H9 (cell line): ENCODE results near the gene IARS1. TPM values are rescaled to one million over a fixed set of nuclear protein-coding genes. Genes with fewer than 3 reads are reported as not detected.

ENCODE experiments used
- DNase-seq: peaks from one replicate; pipeline ENCODE4 v3.0.0-alpha.2; 2017
- H2AFZ ChIP-seq: one replicate; pipeline ENCODE4 v1.6.1; 2013; ENCODE audit warnings: mild to moderate bottlenecking, low read length, control low read depth, moderate library complexity
- H2AK5ac ChIP-seq: 2 replicates; pipeline ENCODE4 v1.6.1; 2013; ENCODE audit warnings: low read length, control low read depth, mixed read lengths; ENCODE audit not compliant: insufficient read length
- H2BK120ac ChIP-seq: one replicate; pipeline ENCODE4 v1.6.1; 2013; ENCODE audit warnings: low read depth, mild to moderate bottlenecking, low read length, control low read depth, inconsistent platforms; ENCODE audit not compliant: poor library complexity, severe bottlenecking
- H2BK12ac ChIP-seq: 2 replicates; pipeline ENCODE4 v1.6.1; 2013; ENCODE audit warnings: low read length, control low read depth, mixed read lengths, low read depth; ENCODE audit not compliant: insufficient read length
- H2BK15ac ChIP-seq: 2 replicates; pipeline ENCODE4 v1.6.1; 2013; ENCODE audit warnings: low read depth, low read length, control low read depth
- H2BK20ac ChIP-seq: one replicate; pipeline ENCODE4 v1.6.1; 2013; ENCODE audit warnings: low read depth, mild to moderate bottlenecking, low read length, control low read depth, inconsistent platforms; ENCODE audit not compliant: poor library complexity, severe bottlenecking
- H2BK5ac ChIP-seq: 2 replicates; pipeline ENCODE4 v1.6.1; 2013; ENCODE audit warnings: low read length, control low read depth, mixed read lengths; ENCODE audit not compliant: insufficient read length
- H3K14ac ChIP-seq: 2 replicates; pipeline ENCODE4 v1.6.1; 2013; ENCODE audit warnings: low read length, control low read depth; ENCODE audit not compliant: insufficient read depth
- H3K18ac ChIP-seq: 2 replicates; pipeline ENCODE4 v1.6.1; 2013; ENCODE audit warnings: low read depth, mild to moderate bottlenecking, mixed read lengths, low read length, control low read depth; ENCODE audit not compliant: insufficient read length
- H3K23ac ChIP-seq: 2 replicates; pipeline ENCODE4 v1.6.1; 2013; ENCODE audit warnings: low read length, control low read depth, mixed read lengths, low read depth; ENCODE audit not compliant: insufficient read length
- H3K23me2 ChIP-seq: 2 replicates; pipeline ENCODE4 v1.6.1; 2013; ENCODE audit warnings: low read depth, mild to moderate bottlenecking, mixed read lengths, low read length, control low read depth; ENCODE audit not compliant: insufficient read length, poor library complexity, severe bottlenecking
- H3K27ac ChIP-seq: 2 replicates; pipeline ENCODE4 v1.5.1; 2013; ENCODE audit warnings: low read length, control low read depth, mixed read lengths, low read depth; ENCODE audit not compliant: insufficient read length
- H3K27me3 ChIP-seq: 2 replicates; pipeline ENCODE4 v1.6.1; 2013; ENCODE audit warnings: low read length, control low read depth, inconsistent platforms; ENCODE audit not compliant: insufficient read depth
- H3K4ac ChIP-seq: 2 replicates; pipeline ENCODE4 v1.6.1; 2013; ENCODE audit warnings: low read depth, mild to moderate bottlenecking, control low read depth, inconsistent platforms, low read length, moderate library complexity
- H3K4me1 ChIP-seq: 2 replicates; pipeline ENCODE4 v1.6.1; 2013; ENCODE audit warnings: low read length, control low read depth, inconsistent platforms; ENCODE audit not compliant: insufficient read depth
- H3K4me2 ChIP-seq: 2 replicates; pipeline ENCODE4 v1.6.1; 2013; ENCODE audit warnings: low read length, control low read depth, mixed read lengths; ENCODE audit not compliant: insufficient read length, insufficient read depth
- H3K56ac ChIP-seq: 2 replicates; pipeline ENCODE4 v1.6.1; 2013; ENCODE audit warnings: low read depth, mild to moderate bottlenecking, mixed read lengths, low read length, control low read depth; ENCODE audit not compliant: insufficient read length
- H3K79me1 ChIP-seq: 2 replicates; pipeline ENCODE4 v1.6.1; 2013; ENCODE audit warnings: low read depth, mild to moderate bottlenecking, moderate library complexity, low read length, control low read depth, inconsistent platforms; ENCODE audit not compliant: insufficient read depth, poor library complexity, severe bottlenecking
- H3K79me2 ChIP-seq: 2 replicates; pipeline ENCODE4 v1.6.1; 2013; ENCODE audit warnings: low read length, control low read depth, inconsistent platforms; ENCODE audit not compliant: insufficient read depth
- H3K9ac ChIP-seq: 2 replicates; pipeline ENCODE4 v1.6.1; 2013; ENCODE audit warnings: low read length, control low read depth, mixed read lengths; ENCODE audit not compliant: insufficient read length; ENCODE audit errors: extremely low read depth
- H3K9me3 ChIP-seq: one replicate; pipeline ENCODE4 v1.6.1; 2013; ENCODE audit warnings: low read depth, low read length, inconsistent platforms; ENCODE audit not compliant: control insufficient read depth
- H3T11ph ChIP-seq: one replicate; pipeline ENCODE4 v1.6.1; 2013; ENCODE audit warnings: mild to moderate bottlenecking, low read length, control low read depth, inconsistent platforms
- H4K20me1 ChIP-seq: one replicate; pipeline ENCODE4 v1.6.1; 2013; ENCODE audit not compliant: control insufficient read depth, insufficient read length, insufficient read depth
- H4K5ac ChIP-seq: 2 replicates; pipeline ENCODE4 v1.6.1; 2013; ENCODE audit warnings: low read depth, mild to moderate bottlenecking, mixed read lengths, low read length, control low read depth; ENCODE audit not compliant: insufficient read length
- H4K8ac ChIP-seq: replicated peaks from 2 replicates; pipeline ENCODE4 v1.6.1; 2013; ENCODE audit warnings: low read length, control low read depth, mixed read lengths, low read depth; ENCODE audit not compliant: insufficient read length
- H4K91ac ChIP-seq: 2 replicates; pipeline ENCODE4 v1.6.1; 2013; ENCODE audit warnings: low read depth, mild to moderate bottlenecking, moderate library complexity, mixed read lengths, low read length, control low read depth; ENCODE audit not compliant: insufficient read length
- H3K27ac Mint-ChIP-seq, 3 experiments: 2 replicates in 2 of 3; 3 replicates in 1 of 3; pipeline ENCODE4 v1.8.0; 2020 to 2021; ENCODE audit warnings: mixed read lengths in 3 of 3, mild to moderate bottlenecking in 1 of 3, moderate library complexity in 1 of 3
- H3K27me3 Mint-ChIP-seq: 2 replicates; pipeline ENCODE4 v1.8.0; 2021; ENCODE audit warnings: low read depth, mild to moderate bottlenecking, moderate library complexity, mixed read lengths
- H3K36me3 Mint-ChIP-seq, 3 experiments: 2 replicates in 2 of 3; 3 replicates in 1 of 3; pipeline ENCODE4 v1.8.0; 2020 to 2021; ENCODE audit warnings: low read depth in 3 of 3, mixed read lengths in 3 of 3; ENCODE audit not compliant: insufficient read depth in 1 of 3
- H3K4me1 Mint-ChIP-seq, 2 experiments: 2 replicates each; pipeline ENCODE4 v1.8.0; 2020; ENCODE audit warnings: mixed read lengths in 2 of 2
- H3K4me3 Mint-ChIP-seq, 2 experiments: 2 replicates in 1 of 2; 3 replicates in 1 of 2; pipeline ENCODE4 v1.8.0; 2020 to 2021; ENCODE audit warnings: mild to moderate bottlenecking in 2 of 2, mixed read lengths in 2 of 2, moderate library complexity in 1 of 2
- H3K9me3 Mint-ChIP-seq, 2 experiments: 2 replicates in 1 of 2; 3 replicates in 1 of 2; pipeline ENCODE4 v1.8.0; 2020; ENCODE audit warnings: mild to moderate bottlenecking in 2 of 2, mixed read lengths in 2 of 2, moderate library complexity in 1 of 2
- CTCF ChIP-seq: fragments of 200-600 bp; sonication (generic); conservative IDR thresholded peaks from 3 replicates; pipeline ENCODE4 v1.8.0; 2021; ENCODE audit warnings: antibody characterized with exemption, mild to moderate bottlenecking
- WGBS: extraction: QIAGEN DNeasy Blood & Tissue Kit; methylation state at CpG from one replicate; pipeline ENCODE4 v1.1.7; 2013; ENCODE audit warnings: missing lambda C conversion rate, low lambda C conversion rate, mixed read lengths; ENCODE audit not compliant: insufficient read length; ENCODE audit errors: extremely low coverage; 5-methylcytosine and 5-hydroxymethylcytosine counted together
- total RNA-seq: library from RNA; stranded (reverse); gene quantifications from 2 replicates; pipeline ENCODE4 v1.2.1, GENCODE V29; 2021

The IARS1 gene
- total RNA-seq, 1 experiment from 2014 or later = 234 TPM

- no peak for TF ChIP-seq CTCF
- Histone ChIP-seq H4K20me1 (no peaks in the 10 kb centered on the region), H3K27ac (no peak overlapping the region), H2BK5ac (no peak overlapping the region), H3K4me2 (no peak overlapping the region), H3K23me2 (no peaks in the 10 kb centered on the region), H2BK15ac (no peak overlapping the region), H4K8ac (no peak overlapping the region), H3K23ac (no peak overlapping the region), H3K14ac (no peak overlapping the region), H3K9ac (no peak overlapping the region), H3K9me3 (no peaks in the 10 kb centered on the region), H3K27me3 (no peaks in the 10 kb centered on the region), H3K79me2 (no peaks in the 10 kb centered on the region), H3K4ac (no peak overlapping the region), H2BK12ac (no peak overlapping the region), H3K79me1 (peaks cover 2% of the 10 kb centered on the region), H3K18ac (no peak overlapping the region), H2AFZ (no peak overlapping the region), H2AK5ac (no peak overlapping the region), H4K91ac (no peak overlapping the region), H2BK120ac (no peak overlapping the region), H4K5ac (no peak overlapping the region), H3T11ph (no peak overlapping the region), H3K4me1 (no peaks in the 10 kb centered on the region), H2BK20ac (no peak overlapping the region), H3K56ac (no peak overlapping the region)
- Mint-ChIP-seq H3K27ac (0 out of 7 replicates have a peak overlapping the region, but pooled peaks of 1 of the 3 experiments have one; percentile 1), H3K9me3 (no peaks in the 10 kb centered on the region), H3K4me3 (no peak overlapping the region), H3K4me1 (no peaks in the 10 kb centered on the region), H3K36me3 (peaks cover 38 to 96% (median 91%) of the 10 kb centered on the region in 3 experiments), H3K27me3 (no peaks in the 10 kb centered on the region)
- no peak for DNase-seq
- WGBS = no CpG with 5 or more reads among the region's 1 CpG
These were observed 14.2 kb downstream of the IARS1 start for GRCh38 chr9:92279302-92279701.
